Testis (tissue), 3 donors: ENCODE measurements around the gene CDK13. TPM values are rescaled to one million over a fixed set of nuclear protein-coding genes. Genes with fewer than 3 reads are reported as not detected.

Source experiments
- DNase-seq: peaks from one replicate; pipeline ENCODE4 v3.0.0-alpha.2; 2019
- H3K27ac ChIP-seq, 2 donors: fragments of 200-600 bp; sonication (generic); one replicate each; pipeline ENCODE4 v1.5.1; 2019
- H3K27me3 ChIP-seq: fragments of 200-600 bp; sonication (generic); one replicate; pipeline ENCODE4 v1.5.1; 2019
- H3K36me3 ChIP-seq: fragments of 200-600 bp; sonication (generic); one replicate; pipeline ENCODE4 v1.5.1; 2017; ENCODE audit warnings: low read depth; ENCODE audit errors: missing control alignments
- H3K4me1 ChIP-seq: fragments of 200-600 bp; sonication (generic); one replicate; pipeline ENCODE4 v1.5.1; 2019
- H3K4me3 ChIP-seq, 2 donors: fragments of 200-600 bp; sonication (generic); one replicate each; pipeline ENCODE4 v1.5.1; 2017 to 2019
- H3K9me3 ChIP-seq: fragments of 200-600 bp; sonication (generic); one replicate; pipeline ENCODE4 v1.5.1; 2017
- POLR2A ChIP-seq: fragments of 450-650 bp; IDR thresholded peaks from one replicate; pipeline ENCODE4 v1.6.1; 2017; ENCODE audit warnings: antibody characterized with exemption, mild to moderate bottlenecking, moderate library complexity
- WGBS, 2 donors: methylation state at CpG; one replicate each; pipeline ENCODE4 v1.1.5; 2018; 5-methylcytosine and 5-hydroxymethylcytosine counted together
- intact Hi-C: fragments of 100-400 bp; cut with DNase I; formaldehyde crosslinking; loops from one replicate; pipeline ENCODE4 v1.15.1; 2023; ENCODE audit warnings: low total_unique reads
- polyA plus RNA-seq: library from polyadenylated mRNA; stranded (reverse); fragments of 350-450 nt; fragmentation: Illumina TruSeq; extraction: RNeasy Lipid Tissue Mini Kit (QIAGEN cat#74804); gene quantifications from one replicate; pipeline ENCODE4 v1.2.3, GENCODE V29; 2014; ENCODE audit warnings: low read depth, low replicate concordance; ENCODE audit not compliant: insufficient read depth
- total RNA-seq, 2 donors: library from RNA; depleted of rRNA; stranded (reverse); fragments of >200 nt; gene quantifications; one replicate each; pipeline ENCODE4 v1.2.3, GENCODE V29; 2016
- TF ChIP-seq, protein P1 (sequence below), 3 experiments: fragments of 450-650 bp in 2 of 3; fragments of 200-600 bp in 1 of 3; sonication (generic) in 1 of 3; IDR thresholded peaks; one replicate each; pipeline ENCODE4 v1.5.1; 2016 to 2019; ENCODE audit warnings: antibody characterized with exemption in 3 of 3, mild to moderate bottlenecking in 2 of 3, moderate library complexity in 1 of 3

CDK13 gene
- total and polyA plus RNA-seq, 3 donors from 2014 or later, result 55.1 to 140 (median 134) TPM

DNA sequence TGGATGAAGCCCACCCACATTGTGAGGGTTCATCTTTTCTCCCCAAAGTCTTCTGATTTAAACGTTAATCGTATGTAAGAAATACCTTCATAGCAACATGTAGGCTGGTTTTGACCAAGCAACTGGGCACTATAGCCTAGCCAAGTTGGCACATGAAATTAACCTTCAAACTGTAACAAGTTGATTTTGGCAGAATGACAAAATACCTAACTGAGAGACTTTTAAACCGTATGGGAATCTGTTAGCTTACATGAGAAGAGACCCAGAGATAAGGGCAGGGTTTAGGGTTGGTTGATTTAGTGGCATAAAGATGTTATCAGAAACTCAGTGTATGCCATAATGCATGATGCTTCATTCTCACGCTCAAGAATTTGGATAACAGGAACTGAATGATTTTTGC lies 69.5 kb downstream of the CDK13 start:
- whole genome bisulfite sequencing, 2 donors, result 79 to 83% methylated on average over 4 of the region's 4 CpGs
- TF ChIP-seq, protein P1, sequence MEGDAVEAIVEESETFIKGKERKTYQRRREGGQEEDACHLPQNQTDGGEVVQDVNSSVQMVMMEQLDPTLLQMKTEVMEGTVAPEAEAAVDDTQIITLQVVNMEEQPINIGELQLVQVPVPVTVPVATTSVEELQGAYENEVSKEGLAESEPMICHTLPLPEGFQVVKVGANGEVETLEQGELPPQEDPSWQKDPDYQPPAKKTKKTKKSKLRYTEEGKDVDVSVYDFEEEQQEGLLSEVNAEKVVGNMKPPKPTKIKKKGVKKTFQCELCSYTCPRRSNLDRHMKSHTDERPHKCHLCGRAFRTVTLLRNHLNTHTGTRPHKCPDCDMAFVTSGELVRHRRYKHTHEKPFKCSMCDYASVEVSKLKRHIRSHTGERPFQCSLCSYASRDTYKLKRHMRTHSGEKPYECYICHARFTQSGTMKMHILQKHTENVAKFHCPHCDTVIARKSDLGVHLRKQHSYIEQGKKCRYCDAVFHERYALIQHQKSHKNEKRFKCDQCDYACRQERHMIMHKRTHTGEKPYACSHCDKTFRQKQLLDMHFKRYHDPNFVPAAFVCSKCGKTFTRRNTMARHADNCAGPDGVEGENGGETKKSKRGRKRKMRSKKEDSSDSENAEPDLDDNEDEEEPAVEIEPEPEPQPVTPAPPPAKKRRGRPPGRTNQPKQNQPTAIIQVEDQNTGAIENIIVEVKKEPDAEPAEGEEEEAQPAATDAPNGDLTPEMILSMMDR (IDR thresholded peaks at IDR 0.05), result no peak
- no peak for TF ChIP-seq POLR2A
- Histone ChIP-seq H3K4me1 (no peaks in the 10 kb centered on the region), H3K36me3 (no peaks in the 10 kb centered on the region), H3K27me3 (no peaks in the 10 kb centered on the region), H3K27ac (no peak overlapping the region), H3K9me3 (no peaks in the 10 kb centered on the region), H3K4me3 (no peak overlapping the region)
- intact Hi-C loops, result no loop called here
- DNase-seq, result no peak

DNA sequence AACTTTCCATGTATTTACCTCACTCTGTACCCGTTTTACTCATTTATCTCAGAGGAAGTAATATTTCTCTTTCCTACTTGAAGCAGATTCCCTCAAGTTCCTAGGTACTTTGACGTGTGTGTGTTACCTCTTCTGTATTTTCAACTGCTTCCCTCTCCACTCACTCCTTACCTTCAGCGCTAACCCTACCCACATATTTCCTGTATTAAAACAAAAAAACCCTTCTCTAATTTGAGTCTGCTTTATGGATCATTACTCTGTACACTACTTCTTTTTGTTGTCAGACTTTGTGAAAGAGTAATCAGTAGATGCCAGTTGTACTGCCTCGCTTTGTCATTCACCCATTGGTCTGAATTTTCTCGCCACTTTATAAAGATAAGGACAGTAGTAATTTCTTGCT lies 74.0 kb downstream of the CDK13 start:
- Histone ChIP-seq H3K27me3 (no peaks in the 10 kb centered on the region), H3K36me3 (no peaks in the 10 kb centered on the region), H3K4me1 (no peaks in the 10 kb centered on the region), H3K9me3 (no peaks in the 10 kb centered on the region), H3K4me3 (no peak overlapping the region), H3K27ac (no peak overlapping the region)
- no peak for DNase-seq
- TF ChIP-seq, protein P1 (IDR thresholded peaks at IDR 0.05), result no peak
- TF ChIP-seq POLR2A, result no peak
- intact Hi-C loops, result no loop called here
- WGBS, 2 donors, result 89 to 91% methylated on average over 5 of the region's 5 CpGs

DNA sequence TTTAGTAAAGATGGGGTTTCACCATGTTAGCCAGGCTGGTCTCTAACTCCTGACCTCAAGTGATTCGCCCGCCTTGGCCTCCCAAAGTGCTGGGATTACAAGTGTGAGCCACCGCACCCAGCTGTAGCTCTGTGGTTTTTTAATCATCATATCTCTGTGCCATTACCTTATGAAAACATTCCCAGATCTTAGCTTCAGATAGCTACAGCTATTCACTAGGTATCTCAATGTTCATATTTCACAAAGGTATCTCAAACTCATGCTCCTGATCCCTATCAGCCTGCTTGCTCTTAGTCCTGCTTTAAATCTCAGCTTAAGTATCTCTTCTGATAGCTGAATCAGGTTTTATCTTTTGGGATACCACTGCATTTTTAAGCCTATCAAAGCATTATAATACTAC lies 74.8 kb downstream of the CDK13 start:
- 100% methylated on average over 3 of the region's 3 CpGs for WGBS, 2 donors
- Histone ChIP-seq H3K36me3 (no peaks in the 10 kb centered on the region), H3K4me1 (no peaks in the 10 kb centered on the region), H3K9me3 (no peaks in the 10 kb centered on the region), H3K27ac (no peak overlapping the region), H3K27me3 (no peaks in the 10 kb centered on the region), H3K4me3 (no peak overlapping the region)
- intact Hi-C loops, result no loop called here
- no peak for DNase-seq
- TF ChIP-seq, protein P1 (IDR thresholded peaks at IDR 0.05), result no peak
- no peak for TF ChIP-seq POLR2A

DNA sequence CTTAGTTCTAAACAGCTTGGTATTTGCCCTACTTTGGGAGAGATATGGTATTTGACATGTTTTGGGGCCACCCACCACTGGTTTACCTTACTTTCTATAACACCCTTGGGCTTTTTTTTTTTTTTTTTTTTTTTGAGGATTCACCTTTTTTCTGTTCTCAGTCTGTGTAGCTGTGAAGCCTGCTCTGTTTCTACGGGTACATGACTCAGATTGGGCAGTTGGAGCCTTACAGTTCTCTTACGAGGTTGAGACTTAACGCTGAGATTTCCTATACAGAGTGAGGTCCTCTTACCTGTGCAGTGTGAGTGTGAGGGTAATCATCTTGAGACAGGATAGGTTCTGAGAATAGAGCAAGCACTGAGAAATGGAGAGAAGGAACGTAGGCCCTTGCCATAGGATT lies 77.5 kb downstream of the CDK13 start:
- no peaks in the 10 kb centered on the region for H3K4me1 ChIP-seq
- H3K36me3 ChIP-seq, result no peaks in the 10 kb centered on the region
- DNase-seq, result no peak
- no peak overlapping the region for H3K4me3 ChIP-seq
- H3K9me3 ChIP-seq, result no peaks in the 10 kb centered on the region
- intact Hi-C loops, result no loop called here
- TF ChIP-seq, protein P1 (IDR thresholded peaks at IDR 0.05), result no peak
- no peak for TF ChIP-seq POLR2A
- no peak overlapping the region for H3K27ac ChIP-seq
- no peaks in the 10 kb centered on the region for H3K27me3 ChIP-seq
- 92 to 97% methylated on average over 4 of the region's 4 CpGs for WGBS, 2 donors

DNA sequence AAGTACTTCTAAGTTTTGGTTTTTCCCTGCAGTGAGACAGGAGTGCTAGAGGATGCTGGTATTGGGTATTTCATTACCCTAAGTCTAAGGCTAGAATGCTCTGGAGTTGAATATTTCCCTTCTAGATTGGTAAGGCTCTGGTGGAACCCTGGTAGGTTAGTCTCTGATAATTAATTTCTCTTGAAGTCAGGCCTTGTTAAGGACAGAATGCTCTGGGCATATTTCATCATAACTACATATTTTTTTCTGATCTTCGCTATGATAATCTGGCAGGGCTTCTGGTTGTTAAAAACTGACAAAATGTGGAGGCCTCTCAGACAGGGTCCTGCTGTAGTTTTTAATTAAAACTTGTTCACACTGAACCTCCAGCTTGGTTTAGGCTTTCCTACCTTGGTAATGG lies 83.8 kb downstream of the CDK13 start:
- no peaks in the 10 kb centered on the region for H3K27me3 ChIP-seq
- intact Hi-C loops, result no loop called here
- no peak for TF ChIP-seq POLR2A
- TF ChIP-seq, protein P1 (IDR thresholded peaks at IDR 0.05), result no peak
- H3K9me3 ChIP-seq, result no peaks in the 10 kb centered on the region
- no peak for DNase-seq
- H3K4me1 ChIP-seq, result no peaks in the 10 kb centered on the region
- WGBS, 2 donors, result 88 to 100% methylated on average over 1 of the region's 1 CpG
- no peaks in the 10 kb centered on the region for H3K36me3 ChIP-seq
- no peak overlapping the region for H3K27ac ChIP-seq
- H3K4me3 ChIP-seq, result no peak overlapping the region
